Keratinocyte (primary cell): ENCODE results near the gene SERTAD2.
A peak's percentile ranks its signal among the peaks of the same experiment; 100 is the strongest.

Experiments used
- CTCF ChIP-seq, 3 experiments: IDR thresholded peaks in 1 of 3; conservative IDR thresholded peaks in 1 of 3; optimal IDR thresholded peaks in 1 of 3; 2 replicates in 2 of 3; 3 replicates in 1 of 3; pipeline versions ENCODE3 to v1.5.1; 2011; ENCODE audit warnings: low read length in 3 of 3, mild to moderate bottlenecking in 3 of 3, moderate library complexity in 2 of 3, control low read depth in 1 of 3, inconsistent platforms in 1 of 3; ENCODE audit not compliant: insufficient read depth in 2 of 3; ENCODE audit errors: extremely low read depth in 1 of 3
- EZH2 ChIP-seq: IDR thresholded peaks from one replicate; pipeline ENCODE4 v1.6.1; 2012; ENCODE audit warnings: inconsistent platforms, mild to moderate bottlenecking, low read length, moderate library complexity

- TF ChIP-seq CTCF (optimal IDR thresholded peaks at IDR 0.05 in 1 of 3, IDR thresholded peaks at IDR 0.05 in 1 of 3, conservative IDR thresholded peaks at IDR 0.05 in 1 of 3; ENCODE audit: extremely low read depth in 1 of 3, insufficient read depth in 2 of 3, low read length in 3 of 3) (peak in 1 of 3 experiments; percentile 4), EZH2 (no peak)
These were observed 28.2 kb downstream of the SERTAD2 start for GRCh38 chr2:64625299-64626145.
